GM21367 (cell line): ENCODE measurements around the gene ASH1L.
"Not testable (repeated sequence)": the region's sequence is repeated elsewhere in the genome, so short reads cannot be mapped to it uniquely, and the experiment has no call there.

ENCODE experiments used
- ATAC-seq: cut with Tn5 transposase; IDR thresholded peaks from one replicate; pipeline ENCODE4 v1.9.1; 2021; ENCODE audit not compliant: unreplicated experiment

The ASH1L gene

DNA sequence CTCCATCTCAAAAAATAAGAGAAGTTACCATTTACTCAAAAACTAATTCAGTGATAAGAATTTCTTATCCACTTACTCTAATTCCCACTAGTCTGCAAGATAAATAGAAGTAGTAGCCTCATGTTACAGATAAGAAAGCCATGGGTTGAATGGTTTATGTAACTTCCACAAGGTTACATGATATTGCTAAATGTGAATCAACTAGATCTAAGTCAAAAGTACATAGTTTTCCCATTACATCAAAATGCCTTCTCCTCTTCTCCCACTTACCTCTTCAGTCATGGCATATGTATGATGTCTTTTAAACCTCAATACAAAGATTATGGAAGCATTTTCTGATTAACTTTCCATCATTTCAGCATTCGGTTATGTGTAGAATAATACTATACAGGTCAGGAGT, 108.5 kb downstream of the ASH1L start:
- no peak for ATAC-seq

DNA sequence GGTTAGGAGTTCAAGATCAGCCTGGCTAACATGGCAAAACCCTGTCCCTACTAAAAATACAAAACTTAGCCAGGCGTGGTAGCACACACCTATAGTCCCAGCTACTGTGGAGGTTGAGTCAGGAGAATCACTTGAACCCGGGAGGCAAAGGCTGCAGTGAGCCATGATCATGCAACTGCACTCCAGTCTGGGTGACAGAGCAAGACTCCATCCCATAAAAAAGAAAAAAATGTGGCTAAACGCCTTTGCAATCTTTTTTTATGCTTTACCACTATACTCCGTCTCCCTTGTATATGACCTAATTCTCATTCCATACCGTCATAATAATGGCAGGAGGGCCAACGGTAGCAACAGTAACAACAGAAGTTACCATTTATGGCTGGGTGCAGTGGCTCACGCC, 109.5 kb downstream of the ASH1L start:
- ATAC-seq = no peak

DNA sequence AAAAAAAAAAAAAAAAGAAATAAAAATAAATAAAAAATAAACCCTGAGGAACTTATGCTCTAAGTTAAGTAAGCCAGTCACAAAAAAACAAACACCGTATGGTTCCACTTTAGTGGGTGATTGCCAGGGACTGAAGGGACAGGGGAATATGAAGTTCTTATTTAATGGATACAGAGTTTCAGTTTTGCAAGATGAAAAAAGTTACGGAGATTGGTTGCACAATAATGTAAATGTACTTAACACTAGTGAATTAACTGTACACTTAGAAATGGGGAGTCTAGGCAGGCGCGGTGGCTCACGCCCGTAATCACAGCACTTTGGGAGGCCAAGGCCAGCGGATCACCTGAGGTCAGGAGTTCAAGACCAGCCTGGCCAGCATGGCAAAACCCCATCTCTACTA, 111.4 kb downstream of the ASH1L start:
- ATAC-seq = no peak

GRCh38 chr1:155442431-155442830, 120.2 kb downstream of the ASH1L start:
- not testable (repeated sequence) for ATAC-seq

GRCh38 chr1:155437405-155437804, 125.2 kb downstream of the ASH1L start:
- ATAC-seq = no peak

- not testable (repeated sequence) for ATAC-seq
Measured at GRCh38 chr1:155433831-155434389, 128.7 kb downstream of the ASH1L start.

DNA sequence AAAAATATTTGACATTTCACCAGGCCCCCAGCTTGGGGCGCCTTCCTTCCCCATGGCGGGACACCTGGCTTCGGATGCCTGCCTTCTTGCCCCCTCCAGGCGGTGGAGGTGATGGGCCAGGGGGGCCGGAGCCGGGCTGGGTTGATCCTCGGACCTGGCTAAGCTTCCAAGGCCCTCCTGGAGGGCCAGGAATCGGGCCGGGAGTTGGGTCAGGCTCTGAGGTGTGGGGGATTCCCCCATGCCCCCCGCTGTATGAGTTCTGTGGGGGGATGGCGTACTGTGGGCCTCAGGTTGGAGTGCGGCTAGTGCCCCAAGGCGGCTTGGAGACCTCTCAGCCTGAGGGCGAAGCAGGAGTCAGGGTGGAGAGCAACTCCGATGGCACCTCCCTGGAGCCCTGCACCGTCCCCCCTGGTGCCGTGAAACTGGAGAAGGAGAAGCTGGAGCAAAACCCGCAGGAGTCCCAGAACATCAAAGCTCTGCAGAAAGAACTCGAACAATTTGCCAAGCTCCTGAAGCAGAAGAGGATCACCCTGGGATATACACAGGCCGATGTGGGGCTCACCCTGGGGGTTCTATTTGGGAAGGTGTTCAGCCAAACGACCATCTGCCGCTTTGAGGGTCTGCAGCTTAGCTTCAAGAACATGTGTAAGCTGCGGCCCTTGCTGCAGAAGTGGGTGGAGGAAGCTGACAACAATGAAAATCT, 129.3 kb downstream of the ASH1L start:
- not testable (repeated sequence) for ATAC-seq

- ATAC-seq = no peak
Measured at GRCh38 chr1:155424091-155424490, 138.5 kb downstream of the ASH1L start.

DNA sequence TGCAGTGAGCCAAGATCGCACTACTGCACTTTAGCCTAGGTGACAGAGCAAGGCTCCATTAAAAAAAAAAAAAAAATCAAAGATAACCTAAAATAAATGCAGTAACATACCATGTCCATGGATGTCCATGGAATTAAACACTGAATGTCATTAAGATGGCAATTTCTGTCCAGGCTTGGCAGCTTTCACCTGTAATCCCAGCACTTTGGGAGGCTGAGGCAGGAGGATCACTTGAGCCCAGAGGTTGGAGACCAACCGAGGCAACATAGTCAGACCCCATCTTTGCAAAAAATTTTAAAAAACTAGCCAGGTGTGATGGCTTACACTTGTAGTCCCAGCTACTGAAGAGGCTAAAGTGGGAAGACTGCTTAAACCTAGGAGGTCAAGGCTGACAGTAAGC, 141.8 kb downstream of the ASH1L start:
- no peak for ATAC-seq

GRCh38 chr1:155411840-155412239, 150.8 kb downstream of the ASH1L start:
- ATAC-seq = not testable (repeated sequence)

DNA sequence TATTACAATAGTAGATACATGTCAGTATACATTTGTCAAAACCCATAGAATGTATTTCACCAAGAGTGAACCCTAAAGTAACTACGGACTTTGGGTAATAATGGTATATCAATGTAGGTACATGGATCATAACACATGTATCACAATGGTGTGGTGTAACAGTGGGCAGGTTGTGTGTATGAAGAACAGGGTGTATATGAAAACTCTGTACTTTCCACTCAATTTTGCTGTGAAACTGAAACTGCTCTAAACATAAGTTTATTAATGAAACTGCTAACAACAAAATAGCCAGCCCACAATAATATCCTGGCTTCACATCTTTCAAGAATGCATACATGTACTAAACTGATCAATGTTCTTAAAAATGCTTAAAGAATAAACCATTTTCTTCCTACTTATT, 151.7 kb downstream of the ASH1L start:
- no peak for ATAC-seq

GRCh38 chr1:155396874-155397476, 165.6 kb downstream of the ASH1L start:
- no peak for ATAC-seq

- ATAC-seq = no peak
Measured at GRCh38 chr1:155392898-155393411, 169.6 kb downstream of the ASH1L start.

- ATAC-seq = no peak
Measured at GRCh38 chr1:155389826-155390225, 172.8 kb downstream of the ASH1L start.

GRCh38 chr1:155385836-155386235, 176.8 kb downstream of the ASH1L start:
- not testable (repeated sequence) for ATAC-seq

DNA sequence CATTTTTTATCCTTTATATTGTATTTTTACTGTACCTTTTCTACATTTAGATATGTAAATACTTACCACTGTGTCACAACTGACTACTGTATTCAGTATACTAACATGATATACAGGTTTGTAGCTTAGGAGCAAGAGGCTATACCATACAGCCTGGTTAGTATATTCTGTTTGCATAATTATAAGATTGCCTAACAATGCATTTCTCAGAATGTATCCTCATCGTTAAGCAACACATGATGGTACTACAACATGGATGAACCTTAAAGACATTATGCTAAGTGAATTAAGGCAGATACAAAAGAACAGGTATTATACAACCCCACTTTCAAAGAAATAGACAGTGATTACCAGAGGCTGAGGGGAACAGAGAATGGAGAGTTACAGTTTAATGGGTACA, 179.2 kb downstream of the ASH1L start:
- no peak for ATAC-seq

DNA sequence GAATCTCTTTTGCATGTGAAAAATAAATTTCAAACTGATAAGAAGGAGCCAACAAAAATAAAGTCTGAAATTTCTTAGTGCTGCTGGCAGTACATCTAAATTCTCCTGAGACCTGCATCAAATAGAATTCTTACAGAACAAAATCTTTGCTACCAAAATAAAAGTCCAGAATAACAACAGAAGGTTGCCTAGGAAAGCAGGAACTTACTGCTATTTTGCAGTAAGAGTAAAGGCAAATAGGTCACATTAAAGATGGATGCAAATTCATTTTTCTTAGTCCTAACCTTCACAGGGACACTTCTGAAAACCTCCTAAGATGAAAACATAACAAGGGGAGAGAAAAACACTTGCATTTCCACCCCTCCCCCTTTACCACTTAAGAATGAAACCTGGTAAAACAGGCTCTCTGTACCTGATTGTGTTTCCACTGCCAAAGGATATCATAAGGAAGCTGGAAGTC, 182.9 kb downstream of the ASH1L start:
- no peak for ATAC-seq

DNA sequence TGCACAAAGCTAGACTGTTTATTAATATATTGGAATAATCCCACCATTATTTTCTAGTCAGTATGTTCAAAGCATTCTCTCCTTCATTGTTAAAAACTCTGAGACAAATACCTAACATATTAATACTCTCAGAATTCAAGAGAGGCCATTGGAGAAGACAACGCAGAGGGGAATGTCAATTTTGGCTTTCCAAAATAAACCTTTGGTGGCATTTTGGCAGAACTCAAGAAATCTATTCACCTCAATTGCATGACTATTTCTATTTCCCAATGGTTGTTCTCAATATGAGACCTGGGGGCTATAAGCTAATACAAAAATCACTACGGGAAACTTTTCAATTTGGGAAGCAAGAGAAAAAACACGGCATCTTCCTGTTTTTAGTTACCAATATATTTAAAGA, 183.4 kb downstream of the ASH1L start:
- no peak for ATAC-seq

DNA sequence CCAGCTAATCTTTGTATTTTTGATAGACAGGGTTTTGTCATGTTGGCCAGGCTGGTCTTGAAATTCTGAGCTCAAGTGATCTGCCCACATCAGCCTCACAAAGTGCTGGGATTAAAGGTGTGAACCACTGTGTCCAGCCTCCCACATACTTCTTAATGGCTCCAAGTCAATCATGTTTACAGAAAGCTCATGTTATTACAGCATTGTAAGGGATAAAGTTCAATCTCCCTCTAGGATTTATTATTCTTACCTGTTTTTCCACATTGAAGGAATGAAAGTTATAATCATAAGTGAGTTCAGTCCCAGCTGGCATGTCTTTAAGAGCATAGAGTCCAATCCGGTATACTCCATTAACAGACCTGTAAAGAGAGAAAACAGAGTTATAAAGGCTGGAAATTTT, 202.6 kb downstream of the ASH1L start:
- ATAC-seq = no peak

GRCh38 chr1:155352631-155353030, 210.0 kb downstream of the ASH1L start:
- ATAC-seq = no peak

DNA sequence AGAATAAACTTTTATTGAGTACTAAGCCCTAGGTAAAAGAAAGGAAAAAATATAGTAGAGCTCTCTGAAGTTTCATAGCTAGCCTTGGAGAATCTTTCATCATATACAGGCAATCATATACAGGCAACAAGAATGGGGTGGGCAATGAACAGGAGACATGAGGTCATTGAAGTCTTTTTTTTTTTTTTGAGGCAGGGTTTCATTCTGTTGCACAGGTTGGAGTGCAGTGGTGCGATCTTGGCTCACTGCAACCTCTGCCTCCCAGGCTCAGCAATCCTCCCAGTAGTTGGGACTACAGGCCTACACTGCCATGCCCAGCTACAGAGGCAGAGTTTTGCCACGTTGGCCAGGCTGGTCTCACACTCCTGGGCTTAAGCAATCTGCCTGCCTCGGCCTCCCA, 219.8 kb downstream of the ASH1L start:
- no peak for ATAC-seq

DNA sequence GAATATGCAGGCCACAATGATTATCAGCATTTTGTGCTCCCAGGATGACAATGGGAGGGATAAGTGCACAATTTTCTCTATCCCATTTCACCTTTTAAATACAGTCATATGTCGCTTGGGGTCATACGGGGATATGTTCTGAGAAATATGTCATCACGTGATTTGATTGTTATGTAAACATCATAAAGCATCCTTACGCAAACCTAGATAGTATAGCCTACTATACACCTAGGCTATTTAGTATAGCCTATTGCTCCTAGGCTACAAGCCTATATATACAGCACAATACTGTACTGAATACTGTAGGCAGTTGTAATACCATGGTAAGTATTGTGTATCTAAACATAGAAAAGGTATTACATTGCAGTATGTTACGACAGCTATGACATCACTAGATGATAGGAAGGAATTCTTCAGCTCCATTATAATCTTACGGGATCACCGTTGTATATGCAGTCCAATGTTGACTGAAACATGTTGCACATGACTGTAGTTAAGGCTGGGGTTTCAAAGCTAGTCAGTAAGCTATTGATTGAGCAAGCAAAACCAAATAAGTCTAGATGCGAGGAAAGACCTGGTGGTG, 223.0 kb downstream of the ASH1L start:
- ATAC-seq = no peak
